Stimulated activated CD4-positive, alpha-beta T cell treated with anti-CD3 and anti-CD28 coated beads, TNF-alpha, amount 100 ng/mL, for 1 hour (primary cell): Measurements from ENCODE around the gene NEO1.

Source experiments
- DNase-seq, 3 donors: peaks; one replicate each; pipeline ENCODE4 v3.0.0-alpha.2; 2020; ENCODE audit warnings: low read depth in 3 of 3, low spot score in 1 of 3

The NEO1 gene

DNA sequence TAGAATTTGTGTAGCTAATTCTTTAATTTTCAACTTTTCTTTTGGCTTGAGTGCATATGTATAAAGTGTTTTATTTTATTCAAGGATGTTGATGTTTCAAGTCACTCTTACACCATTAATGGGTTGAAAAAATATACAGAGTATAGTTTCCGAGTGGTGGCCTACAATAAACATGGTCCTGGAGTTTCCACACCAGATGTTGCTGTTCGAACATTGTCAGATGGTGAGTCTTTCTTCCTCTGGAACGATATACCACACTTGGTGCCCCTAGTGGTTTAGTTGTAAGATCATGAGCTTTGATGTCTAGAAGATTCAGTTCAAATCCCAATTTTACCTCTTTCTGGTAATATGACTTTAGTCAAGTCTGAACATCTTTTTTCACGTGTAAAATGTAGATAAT is 197.2 kb downstream of the NEO1 start:
- DNase-seq = no peak

DNA sequence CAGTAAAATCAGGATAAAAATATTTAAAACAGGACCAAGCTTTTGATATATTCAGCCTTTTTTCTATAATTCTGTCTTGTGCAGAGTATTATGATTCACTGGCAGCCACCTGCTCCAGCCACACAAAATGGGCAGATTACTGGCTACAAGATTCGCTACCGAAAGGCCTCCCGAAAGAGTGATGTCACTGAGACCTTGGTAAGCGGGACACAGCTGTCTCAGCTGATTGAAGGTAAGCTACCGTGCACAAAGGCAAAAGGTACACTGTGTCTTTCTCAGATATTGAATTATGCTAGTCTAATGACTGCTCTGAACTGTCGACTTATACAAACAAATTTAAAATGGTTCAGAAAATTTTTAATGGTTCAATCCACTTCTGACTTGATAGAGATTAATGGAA is 202.3 kb downstream of the NEO1 start:
- DNase-seq = no peak

DNA sequence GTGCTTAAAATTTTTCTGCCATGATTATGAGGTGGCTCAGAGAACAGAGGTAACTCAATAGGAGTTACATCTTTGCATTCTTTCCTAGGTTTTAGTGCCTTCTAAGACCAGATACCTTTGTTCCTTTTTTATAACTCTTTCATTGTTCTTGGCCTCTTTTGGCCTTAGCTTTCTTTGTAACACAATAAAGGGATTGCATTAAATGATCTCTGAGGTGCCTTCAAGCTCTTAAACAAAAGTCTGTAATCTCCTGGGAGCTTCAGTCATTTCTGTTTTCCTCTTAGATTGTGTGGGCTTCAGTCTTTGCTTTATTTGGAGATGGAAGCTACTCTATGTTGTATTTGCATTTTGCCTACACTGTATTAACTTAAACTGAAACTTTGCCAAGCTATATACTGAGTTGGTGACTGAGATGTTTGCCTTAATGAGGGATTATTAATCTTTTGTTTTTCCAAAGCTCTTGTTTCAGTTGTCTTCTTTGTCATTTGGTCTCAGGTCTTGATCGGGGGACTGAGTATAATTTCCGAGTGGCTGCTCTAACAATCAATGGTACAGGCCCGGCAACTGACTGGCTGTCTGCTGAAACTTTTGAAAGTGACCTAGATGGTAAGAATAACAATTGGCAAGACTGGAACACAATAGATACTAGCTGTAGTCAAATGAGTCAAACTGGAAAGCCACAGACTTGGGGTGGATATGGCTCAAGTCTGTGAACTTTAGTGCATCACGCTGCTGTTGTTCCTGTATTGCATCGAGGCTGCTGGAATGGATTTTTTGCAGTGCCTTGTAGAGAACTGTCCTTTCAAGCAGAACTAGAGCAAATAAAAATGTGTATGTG is 206.2 kb downstream of the NEO1 start:
- no peak for DNase-seq

DNA sequence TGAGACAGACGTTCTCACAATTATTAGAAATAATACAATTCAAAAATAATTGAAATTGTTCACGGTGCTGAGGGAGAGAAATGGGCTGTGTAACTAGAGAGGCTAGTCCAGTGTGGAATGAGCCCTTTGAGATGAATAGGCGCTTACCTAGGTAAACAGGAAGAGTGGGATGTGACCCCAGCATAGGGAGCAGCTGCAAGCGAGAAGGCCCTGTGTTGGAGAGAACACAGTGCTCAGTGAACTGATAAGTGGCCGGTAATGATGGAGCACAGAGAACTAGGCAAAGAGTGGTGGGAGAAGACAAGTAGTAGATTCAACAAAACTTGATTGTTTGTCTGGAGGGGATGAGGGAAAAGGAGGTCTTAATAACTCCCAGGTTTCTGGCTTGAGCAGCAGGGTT is 212.6 kb downstream of the NEO1 start:
- no peak for DNase-seq

DNA sequence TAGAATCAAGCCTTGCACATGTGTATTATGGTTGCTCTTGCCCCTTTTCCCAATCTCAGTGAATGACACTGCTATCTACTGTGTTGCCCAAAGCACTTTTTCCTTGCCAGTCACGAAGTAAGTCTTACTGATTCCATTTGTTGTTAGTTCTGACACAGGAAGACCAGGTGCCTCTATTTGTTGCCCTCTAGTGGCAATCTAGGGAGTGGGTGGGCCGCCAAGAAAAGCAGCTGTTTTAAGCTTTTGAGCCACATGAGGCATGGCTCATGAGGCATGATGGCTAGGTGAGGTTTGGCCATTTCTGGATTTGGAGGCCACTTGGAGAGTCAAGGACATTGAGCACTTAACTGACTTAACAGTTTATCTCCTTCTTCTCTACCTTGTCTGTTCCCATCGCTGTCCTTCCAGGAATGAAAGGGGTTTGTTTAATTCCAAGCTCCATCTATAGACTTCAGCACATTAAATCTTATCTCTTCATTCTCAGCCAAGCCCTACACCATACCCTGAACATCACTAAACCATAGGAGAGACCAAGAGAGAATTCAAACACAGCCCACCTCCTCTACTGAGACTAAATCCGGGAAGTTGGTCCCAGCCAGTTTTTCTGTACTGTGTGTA is 213.4 kb downstream of the NEO1 start:
- DNase-seq = peak in 1 of 3 donors; percentile 21

DNA sequence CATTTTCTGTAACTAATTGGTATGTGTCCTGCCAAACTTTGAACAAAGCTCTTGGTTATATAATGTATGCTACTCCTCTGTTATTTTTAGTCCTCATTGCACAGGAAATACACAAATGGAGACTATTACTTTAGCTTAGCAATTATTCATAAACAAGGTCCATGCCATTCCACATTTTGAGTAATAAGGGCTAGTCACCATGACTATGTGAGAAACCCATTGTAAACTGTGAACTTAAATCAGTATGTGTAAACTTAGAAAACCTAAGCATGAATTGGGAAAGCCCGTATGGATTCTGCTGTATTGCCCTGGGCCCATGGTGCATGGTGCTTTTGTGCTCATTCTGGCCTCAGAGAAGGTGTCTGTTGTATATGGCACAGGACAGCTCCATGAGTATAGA is 216.2 kb downstream of the NEO1 start:
- DNase-seq = no peak

DNA sequence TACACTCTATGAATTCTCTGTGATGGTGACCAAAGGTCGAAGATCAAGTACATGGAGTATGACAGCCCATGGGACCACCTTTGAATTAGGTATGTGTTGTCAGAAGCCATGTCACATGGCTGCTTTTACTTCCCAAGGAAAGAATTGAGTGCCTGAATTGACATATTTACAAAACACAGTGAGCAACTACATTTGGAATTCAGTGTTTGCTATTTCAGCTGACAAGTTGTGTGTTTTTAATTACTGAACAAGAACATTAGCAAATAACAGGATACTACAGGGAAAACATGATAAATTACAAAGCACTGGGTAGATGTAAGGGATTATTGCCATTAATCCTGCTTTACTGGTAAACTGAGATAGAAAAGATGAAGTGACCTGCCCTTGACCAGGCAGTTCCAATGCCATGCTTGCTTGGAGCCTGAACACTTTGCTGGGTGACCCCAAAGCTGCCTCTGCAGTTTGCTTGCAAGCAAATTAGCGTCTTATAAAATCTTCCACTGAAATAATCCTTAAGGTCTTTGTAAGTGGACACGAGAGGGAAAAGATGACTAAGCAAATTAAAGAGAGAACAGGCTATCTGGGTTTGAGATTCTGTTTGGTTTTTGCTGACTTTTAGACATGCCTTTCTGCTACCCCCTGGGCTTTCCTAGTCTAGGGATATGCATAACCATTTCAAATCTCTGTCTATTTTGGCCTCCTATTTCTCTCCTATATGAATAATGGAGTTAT is 218.3 kb downstream of the NEO1 start:
- no peak for DNase-seq

DNA sequence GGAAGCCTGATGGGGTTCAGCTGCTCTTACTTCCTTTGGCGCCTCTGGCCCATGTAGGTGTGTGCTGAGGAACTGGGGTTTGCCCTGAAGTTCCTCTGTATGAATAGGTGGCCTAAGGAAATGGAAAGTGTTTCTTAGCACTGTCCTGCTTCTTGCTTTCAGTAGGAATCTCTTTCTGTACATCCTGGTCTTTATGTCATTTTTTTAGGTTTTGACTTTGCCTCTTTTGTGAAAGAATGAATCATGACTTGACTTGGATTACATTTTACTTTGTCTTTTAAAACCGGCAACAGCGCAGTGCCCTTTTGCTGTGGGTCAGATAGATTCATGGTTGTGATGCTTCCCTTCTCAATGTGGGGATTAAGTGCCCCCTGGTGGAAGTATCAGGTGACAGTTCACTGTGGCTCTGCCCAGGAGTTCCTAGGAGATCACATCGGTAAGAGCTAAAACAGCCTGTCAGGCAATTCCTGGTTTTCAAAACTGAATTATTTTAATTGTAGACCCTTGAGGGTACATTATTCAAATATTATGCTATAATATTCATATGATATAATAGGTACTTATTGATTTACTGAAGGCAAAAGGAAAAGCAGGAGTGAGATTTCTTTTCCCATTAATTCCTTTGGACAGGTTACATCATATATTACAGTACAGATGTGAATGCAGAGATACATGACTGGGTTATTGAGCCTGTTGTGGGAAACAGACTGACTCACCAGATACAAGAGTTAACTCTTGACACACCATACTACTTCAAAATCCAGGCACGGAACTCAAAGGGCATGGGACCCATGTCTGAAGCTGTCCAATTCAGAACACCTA is 221.1 kb downstream of the NEO1 start:
- DNase-seq = peak in 1 of 3 donors; percentile 1

DNA sequence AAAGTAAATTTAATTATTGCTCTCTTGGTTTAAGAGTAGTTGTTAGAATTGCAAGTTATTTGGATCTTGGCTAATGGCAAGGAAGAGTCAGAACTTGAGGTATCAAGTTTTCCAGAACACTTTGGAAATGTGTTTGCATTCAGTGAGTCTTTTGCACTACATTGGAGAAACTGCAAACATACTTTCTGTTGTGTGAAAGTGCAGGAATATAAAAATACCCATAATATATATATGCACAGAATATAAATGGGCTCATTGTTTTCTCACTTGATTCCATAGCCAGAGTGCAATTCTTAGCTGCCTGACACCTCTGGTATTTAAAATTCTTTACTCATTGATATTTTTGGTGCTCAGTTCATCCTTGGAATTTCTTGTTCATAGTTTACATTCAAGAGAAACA is 223.6 kb downstream of the NEO1 start:
- DNase-seq = no peak

DNA sequence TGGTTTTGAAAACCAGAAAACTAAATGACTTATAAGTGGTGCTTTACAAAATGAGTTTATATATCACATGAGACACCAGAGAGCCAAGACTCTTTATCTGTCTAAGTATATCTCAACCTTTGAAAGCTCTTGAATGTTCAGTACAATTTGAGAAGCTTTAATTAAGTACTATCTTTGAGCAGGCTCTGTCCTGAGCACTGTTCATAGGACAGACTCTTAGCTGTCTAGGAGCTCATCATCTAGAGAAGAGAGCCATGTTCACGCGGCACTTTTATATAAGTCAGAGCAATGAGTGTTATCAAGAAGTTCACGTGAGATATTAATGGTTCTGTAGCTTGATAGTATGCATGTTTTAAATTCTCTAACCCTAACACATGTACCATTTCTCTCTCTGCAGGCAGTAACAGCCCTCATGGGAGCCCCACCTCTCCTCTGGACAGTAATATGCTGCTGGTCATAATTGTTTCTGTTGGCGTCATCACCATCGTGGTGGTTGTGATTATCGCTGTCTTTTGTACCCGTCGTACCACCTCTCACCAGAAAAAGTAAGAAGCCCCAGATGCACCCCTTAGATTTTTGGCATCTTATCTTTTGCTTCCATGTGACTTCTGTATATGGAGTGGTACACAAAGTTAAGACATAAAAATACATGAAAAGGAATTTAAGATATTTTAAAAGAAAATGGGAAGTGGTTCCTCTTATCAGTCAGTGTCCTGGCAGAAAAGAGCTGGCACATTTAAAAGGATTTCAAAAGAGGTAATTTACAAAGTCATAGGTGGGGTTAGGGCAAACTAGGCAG is 230.5 kb downstream of the NEO1 start:
- DNase-seq = no peak

DNA sequence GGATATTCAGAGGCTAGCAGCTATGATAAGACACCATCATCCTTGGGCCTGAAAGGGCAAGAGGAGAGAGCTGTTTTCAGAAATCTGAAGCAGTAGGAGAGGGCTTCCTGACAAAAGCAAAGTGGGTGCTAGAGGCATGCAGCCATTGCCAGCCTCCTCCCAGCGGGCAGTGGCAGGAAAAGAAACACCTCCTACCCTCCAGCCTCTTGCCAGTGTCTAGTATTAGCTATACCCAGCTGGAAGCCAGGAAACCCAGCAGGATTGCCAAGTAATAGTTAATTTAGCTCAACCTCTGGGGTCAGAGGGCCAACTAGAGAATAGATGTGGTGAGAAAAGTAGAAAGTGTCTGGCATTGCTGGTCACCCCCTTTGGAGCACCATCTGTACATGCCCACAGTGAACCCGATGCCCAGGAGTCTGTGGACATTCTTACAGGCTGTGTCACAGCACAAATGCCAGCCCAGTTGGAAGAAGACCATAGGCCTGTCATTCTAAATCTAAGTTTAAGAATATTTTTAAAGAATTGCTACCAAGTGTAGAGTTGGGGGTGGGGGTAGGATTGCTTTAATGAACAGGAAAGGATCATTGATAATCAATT is 231.2 kb downstream of the NEO1 start:
- DNase-seq = no peak

DNA sequence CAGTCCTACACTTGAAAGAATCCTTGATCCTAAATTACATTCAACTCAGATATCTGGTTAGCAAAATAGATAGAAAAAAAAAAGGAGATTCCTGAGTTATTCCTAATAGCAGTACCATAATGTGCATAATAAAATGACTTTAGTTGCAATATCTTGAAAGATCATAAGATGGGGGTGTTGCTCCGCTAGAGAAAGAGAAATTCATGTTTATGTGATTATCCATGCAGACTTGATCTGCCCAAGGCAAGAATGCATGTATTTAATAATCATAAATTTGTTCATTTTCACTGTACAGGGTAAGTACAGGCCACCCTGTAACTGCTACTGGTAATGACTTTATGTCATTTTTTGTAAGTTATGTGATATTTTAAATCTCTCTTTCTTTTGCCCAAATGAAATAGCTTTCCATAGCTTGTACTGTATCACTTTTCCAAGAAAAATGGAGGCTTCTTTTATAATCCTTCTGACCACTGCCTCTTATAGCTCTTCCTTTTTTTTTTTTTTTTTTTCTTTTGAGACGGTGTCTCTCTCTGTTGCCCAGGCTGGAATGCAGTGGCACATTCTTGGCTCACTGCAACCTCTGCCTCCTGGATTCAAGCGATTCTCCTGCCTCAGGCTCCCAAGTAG is 231.9 kb downstream of the NEO1 start:
- DNase-seq = no peak

DNA sequence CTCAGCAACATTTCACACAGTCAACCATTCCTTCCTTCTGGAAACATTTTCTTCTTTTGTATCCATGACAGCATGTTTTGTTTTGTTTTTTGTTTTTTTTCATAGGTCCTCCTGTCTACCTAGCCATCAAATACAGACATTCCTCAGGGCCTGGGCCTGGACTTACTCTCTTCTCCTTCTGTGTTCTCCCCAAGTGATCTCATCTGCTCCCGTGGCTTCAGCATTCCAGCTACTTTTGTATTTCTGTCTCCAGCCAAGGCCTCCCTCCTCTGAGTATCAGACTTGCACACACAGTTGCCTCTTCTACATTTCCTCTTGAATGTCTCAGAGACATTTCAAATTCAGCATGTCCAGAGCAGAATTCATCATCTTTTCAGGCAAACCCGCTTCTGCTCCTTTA is 234.0 kb downstream of the NEO1 start:
- no peak for DNase-seq

DNA sequence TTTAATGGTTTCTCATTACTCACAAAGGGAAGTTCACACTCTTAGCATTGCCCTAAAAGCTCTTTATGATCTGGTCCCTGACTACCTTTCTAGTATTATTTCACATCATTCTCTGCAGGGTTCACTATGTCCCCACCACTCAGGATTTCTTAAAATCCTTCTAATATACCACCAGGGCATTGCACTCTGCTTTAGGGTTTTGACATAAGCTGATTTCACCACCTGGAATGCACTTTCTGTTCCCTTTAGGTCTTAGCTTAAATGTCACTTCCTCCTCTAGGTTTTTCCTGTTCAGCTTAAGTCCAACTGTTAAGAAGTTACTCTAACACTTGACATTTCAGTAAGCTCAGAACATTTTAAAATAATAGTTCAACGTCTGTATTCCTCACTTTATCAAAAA is 234.8 kb downstream of the NEO1 start:
- DNase-seq = no peak

DNA sequence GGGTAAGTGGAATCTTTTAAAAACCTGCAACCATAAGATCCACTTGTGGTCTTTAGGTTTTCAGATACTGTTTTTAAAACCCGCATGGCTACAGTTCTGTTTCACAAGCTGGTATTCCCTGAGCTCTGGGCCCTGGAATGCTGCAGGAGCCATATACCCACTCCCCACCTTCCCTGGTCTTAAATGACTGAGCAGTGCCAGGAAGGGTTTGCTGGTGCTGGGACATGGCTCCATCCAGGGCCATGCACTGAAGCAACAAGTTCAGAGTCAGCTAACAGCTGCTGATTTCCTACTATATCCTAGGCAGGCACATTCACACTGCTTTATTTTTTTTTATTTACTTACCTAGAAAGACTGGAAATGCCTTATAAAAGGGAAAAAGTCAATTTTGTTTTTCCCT is 239.2 kb downstream of the NEO1 start:
- no peak for DNase-seq

DNA sequence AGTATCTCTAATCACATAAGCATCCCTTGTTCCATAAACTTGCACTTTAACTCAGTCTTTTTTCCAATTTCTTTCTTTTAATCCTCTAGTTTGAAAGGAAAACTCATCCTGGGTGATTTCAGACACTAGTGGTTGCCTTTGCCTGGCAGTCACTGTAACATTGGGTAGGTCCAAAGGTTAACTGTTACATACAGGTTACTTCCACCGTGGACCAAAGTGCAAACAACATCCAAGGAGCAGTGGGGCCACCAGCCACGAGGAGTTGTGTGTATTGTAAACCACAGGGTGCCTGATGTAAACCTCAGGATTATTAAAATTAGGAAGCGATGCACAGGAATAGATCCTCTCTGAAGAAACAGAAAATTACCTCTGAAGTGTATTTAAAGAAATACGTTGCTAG is 241.5 kb downstream of the NEO1 start:
- no peak for DNase-seq

DNA sequence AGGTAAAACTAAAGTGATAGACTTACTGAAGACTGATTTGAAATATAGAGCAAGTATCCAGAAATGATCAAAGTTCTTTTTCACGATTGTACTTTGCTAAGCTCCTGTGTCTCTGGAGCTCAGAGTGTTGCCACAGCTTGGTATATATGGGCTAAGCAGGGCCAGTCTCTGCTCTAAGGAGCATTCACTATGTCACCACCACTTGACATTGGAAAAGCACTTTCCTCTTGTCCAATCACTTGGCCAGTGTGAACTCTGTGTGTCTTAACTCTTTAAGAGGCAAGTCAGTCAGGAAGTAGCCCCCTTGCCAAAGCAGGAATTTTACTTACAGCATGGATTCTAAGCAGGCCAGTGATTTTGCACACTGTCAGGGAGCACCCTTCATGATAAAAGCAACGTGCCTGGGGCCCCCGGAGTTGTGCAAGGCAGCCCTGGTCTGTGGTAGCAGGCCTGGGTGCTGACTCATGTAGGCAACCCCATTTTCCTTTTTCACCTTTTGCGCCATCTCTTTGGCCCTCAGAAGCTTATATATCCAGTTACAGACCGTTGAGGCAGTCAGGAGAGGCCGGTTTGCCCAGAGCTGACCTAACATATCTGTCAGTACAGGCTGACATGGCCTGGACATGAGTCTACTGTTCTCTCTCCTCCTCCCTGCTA is 243.5 kb downstream of the NEO1 start:
- no peak for DNase-seq

DNA sequence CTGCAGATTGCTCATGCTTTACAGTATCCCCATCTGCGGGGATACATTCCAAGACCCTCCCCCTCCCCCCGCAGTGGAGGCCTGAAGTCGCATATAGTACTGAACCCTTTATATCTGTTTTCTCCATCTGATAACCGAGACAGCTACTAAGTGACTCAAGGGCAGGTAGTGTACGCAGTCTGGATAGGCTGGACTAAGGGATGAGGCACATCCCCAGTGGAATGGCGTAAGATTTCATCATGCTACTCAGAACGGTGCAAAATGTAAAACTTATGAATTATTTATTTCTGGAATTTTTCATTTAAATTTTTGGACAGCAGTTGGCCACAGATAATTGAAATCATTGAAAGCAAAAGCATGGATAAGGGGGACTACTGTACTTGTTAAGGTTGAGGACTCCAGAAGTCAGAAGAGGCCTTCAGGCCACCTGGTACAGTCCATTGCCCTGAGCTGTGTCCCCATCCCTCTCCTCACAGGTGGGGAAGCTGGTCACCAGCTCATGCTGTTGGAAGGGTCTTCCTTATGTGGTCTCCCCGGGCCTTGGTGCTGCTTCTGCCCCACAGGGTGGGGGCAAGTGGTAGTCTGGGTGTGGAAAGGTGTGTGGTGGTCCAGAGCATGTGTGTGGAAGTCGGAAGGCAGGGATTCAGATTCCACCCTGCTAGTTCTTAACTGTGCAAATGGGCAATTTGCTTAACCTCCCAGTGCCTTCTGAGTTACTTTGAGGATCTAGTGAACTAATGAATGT is 244.5 kb downstream of the NEO1 start:
- DNase-seq = no peak
